Middle frontal gyrus (tissue), 1 donor: ENCODE measurements around the gene SMIM45.

Experiments
- DNase-seq: peaks from one replicate; pipeline ENCODE4 v3.0.0-alpha.2; 2015; ENCODE audit warnings: low spot score; ENCODE audit errors: extremely low spot score

SMIM45 gene

GRCh38 chr22:41915786-41916493 is 36.0 kb upstream of the SMIM45 start:
- DNase-seq, result no peak

- DNase-seq, result no peak
These were observed 35.1 kb upstream of the SMIM45 start for GRCh38 chr22:41916745-41917358.

- DNase-seq, result no peak
These were observed 34.5 kb upstream of the SMIM45 start for GRCh38 chr22:41917375-41917902.

- DNase-seq, result peak; percentile 20
These were observed 33.8 kb upstream of the SMIM45 start for GRCh38 chr22:41917903-41918791.

GRCh38 chr22:41919357-41920224 is 32.4 kb upstream of the SMIM45 start:
- DNase-seq, result no peak

- DNase-seq, result no peak
These were observed 31.5 kb upstream of the SMIM45 start for GRCh38 chr22:41920271-41920976.

- no peak for DNase-seq
These were observed 29.6 kb upstream of the SMIM45 start for GRCh38 chr22:41922328-41922727.

GRCh38 chr22:41922940-41923594 is 28.9 kb upstream of the SMIM45 start:
- no peak for DNase-seq

- DNase-seq, result no peak
These were observed 28.2 kb upstream of the SMIM45 start for GRCh38 chr22:41923595-41924276.

GRCh38 chr22:41925783-41926460 is 26.0 kb upstream of the SMIM45 start:
- DNase-seq, result no peak

GRCh38 chr22:41927813-41928212 is 24.1 kb upstream of the SMIM45 start:
- no peak for DNase-seq

GRCh38 chr22:41928593-41929417 is 23.1 kb upstream of the SMIM45 start:
- DNase-seq, result no peak

GRCh38 chr22:41929418-41929810 is 22.5 kb upstream of the SMIM45 start:
- DNase-seq, result no peak

- no peak for DNase-seq
These were observed 20.2 kb upstream of the SMIM45 start for GRCh38 chr22:41931701-41932269.

- DNase-seq, result no peak
These were observed 19.6 kb upstream of the SMIM45 start for GRCh38 chr22:41932353-41932752.

- no peak for DNase-seq
These were observed 18.4 kb upstream of the SMIM45 start for GRCh38 chr22:41933411-41934177.
